ENCODE measurements around the gene NFIA.
A peak's percentile ranks its signal among the peaks of the same experiment; 100 is the strongest.

Gene NFIA

DNA sequence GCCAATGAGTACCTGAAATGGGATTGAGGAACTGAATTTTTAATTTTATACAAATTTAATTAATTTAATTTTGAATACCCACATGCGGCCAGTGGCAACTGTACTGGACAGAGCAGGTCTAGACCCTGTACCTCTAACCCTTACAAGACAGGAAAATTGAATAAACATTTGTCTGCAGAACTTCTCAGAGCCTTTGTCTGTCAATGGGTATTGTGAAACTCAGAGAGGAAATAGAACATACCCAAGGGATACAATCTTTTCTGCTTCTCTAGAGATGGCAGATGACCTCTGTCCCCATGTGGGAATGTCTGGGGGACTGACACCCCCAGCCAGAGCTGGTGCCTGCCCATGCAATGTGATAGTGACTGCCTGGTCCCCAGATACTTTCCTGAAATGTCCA lies 421.9 kb downstream of the NFIA start:
- no peak for DNase-seq (ENCODE audit: low read depth, low spot score)
- TF ChIP-seq, protein P1, sequence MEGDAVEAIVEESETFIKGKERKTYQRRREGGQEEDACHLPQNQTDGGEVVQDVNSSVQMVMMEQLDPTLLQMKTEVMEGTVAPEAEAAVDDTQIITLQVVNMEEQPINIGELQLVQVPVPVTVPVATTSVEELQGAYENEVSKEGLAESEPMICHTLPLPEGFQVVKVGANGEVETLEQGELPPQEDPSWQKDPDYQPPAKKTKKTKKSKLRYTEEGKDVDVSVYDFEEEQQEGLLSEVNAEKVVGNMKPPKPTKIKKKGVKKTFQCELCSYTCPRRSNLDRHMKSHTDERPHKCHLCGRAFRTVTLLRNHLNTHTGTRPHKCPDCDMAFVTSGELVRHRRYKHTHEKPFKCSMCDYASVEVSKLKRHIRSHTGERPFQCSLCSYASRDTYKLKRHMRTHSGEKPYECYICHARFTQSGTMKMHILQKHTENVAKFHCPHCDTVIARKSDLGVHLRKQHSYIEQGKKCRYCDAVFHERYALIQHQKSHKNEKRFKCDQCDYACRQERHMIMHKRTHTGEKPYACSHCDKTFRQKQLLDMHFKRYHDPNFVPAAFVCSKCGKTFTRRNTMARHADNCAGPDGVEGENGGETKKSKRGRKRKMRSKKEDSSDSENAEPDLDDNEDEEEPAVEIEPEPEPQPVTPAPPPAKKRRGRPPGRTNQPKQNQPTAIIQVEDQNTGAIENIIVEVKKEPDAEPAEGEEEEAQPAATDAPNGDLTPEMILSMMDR (IDR thresholded peaks at IDR 0.05; ENCODE audit: low read depth, low read length): no peak
- no peak overlapping the region for H3K4me3 ChIP-seq (ENCODE audit: low read depth, low read length)
- in situ Hi-C loops (cut with HindIII; ENCODE audit: low sequenced_read_pairs): no loop called here

DNA sequence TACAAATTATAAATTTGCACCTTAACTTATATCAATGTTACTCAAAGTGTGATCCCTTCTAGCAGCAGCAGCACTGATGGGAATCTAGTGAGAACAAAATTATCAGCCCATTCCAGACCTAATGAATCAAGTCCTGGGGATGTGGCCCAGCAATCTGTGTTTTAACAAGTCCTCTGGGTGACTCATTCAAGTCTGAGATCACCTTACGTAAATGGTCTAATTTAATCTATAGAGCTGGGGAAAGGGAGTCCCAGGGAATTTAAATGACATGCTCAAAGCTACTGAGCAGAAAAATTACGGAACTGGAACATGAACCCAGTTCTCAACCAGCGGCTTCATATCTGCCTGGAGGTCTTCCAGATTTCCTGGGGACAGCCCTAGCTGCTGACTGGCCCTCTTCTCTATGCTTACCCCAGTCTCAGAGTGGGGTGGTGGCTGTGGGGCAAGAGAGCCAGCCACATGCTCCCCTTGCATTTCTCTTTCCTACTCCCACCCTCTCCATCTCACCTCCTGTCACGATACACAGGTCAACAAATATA lies 422.6 kb downstream of the NFIA start:
- TF ChIP-seq, protein P1 (IDR thresholded peaks at IDR 0.05; ENCODE audit: low read depth, low read length): no peak
- DNase-seq (ENCODE audit: low read depth, low spot score): peak; percentile 41

GRCh38 chr1:61506236-61506635 lies 423.9 kb downstream of the NFIA start:
- TF ChIP-seq, protein P1 (IDR thresholded peaks at IDR 0.05; ENCODE audit: low read depth, low read length): no peak
- DNase-seq (ENCODE audit: low read depth, low spot score): peak; percentile 5
- no peak overlapping the region for H3K4me3 ChIP-seq (ENCODE audit: low read depth, low read length)

More for the DNA sequence above, 422.6 kb downstream of the NFIA start:
- in situ Hi-C loops (cut with HindIII; ENCODE audit: low sequenced_read_pairs): no loop called here
- no peak overlapping the region for H3K4me3 ChIP-seq (ENCODE audit: low read depth, low read length)

DNA sequence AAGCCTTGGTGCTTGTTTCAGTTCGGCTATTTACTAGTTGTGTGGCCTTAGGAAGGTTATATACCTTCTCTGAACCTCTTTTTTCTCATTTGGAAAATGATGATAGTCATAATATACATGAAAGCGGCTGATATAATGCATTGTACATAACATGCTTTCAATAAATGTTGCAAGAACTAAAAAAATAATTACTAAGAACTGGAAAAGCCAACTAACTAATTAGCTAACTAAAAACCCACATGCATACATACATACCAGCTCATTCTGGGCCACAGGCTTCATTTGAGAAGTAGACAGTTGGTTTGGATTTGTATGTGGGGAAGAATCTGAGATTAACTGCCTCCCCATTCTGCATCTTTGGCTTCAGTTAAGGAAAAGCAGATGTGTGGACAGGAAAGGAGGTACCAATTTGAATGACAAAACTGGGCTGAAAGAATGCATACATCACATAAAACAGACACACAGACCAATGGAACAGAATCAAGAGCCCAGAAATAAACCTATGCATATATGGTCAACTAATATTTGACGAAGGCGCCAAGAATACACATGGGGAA lies 424.7 kb downstream of the NFIA start:
- TF ChIP-seq, protein P1 (IDR thresholded peaks at IDR 0.05; ENCODE audit: low read depth, low read length): no peak
- no peak for DNase-seq (ENCODE audit: low read depth, low spot score)
- H3K4me3 ChIP-seq (ENCODE audit: low read depth, low read length): no peak overlapping the region
- in situ Hi-C loops (cut with HindIII; ENCODE audit: low sequenced_read_pairs): no loop called here

More at GRCh38 chr1:61506236-61506635, 423.9 kb downstream of the NFIA start:
- in situ Hi-C loops (cut with HindIII; ENCODE audit: low sequenced_read_pairs): no loop called here

Data from astrocyte of the spinal cord (primary cell).